LNCaP clone FGC (cell line): Measurements from ENCODE around the gene PRDM1.

Experiments used
- DNase-seq: peaks from one replicate; pipeline ENCODE4 v3.0.0-alpha.2; 2011; ENCODE audit warnings: low read depth
- H3K4me3 ChIP-seq: 2 replicates; pipeline ENCODE4 v1.5.1; 2011; ENCODE audit warnings: mild to moderate bottlenecking, low read depth, low read length, control low read depth
- CTCF ChIP-seq: IDR thresholded peaks from 2 replicates; pipeline ENCODE4 v1.5.1; 2012; ENCODE audit warnings: mild to moderate bottlenecking; ENCODE audit not compliant: control insufficient read depth, insufficient read depth; ENCODE audit errors: extremely low read depth

Gene PRDM1

GRCh38 chr6:106142876-106143431, 56.8 kb downstream of the PRDM1 start:
- no peak overlapping the region for H3K4me3 ChIP-seq
- DNase-seq = no peak
- no peak for TF ChIP-seq CTCF

- no peak for DNase-seq
- H3K4me3 ChIP-seq = no peak overlapping the region
- TF ChIP-seq CTCF = no peak
Measured at GRCh38 chr6:106143665-106144064, 57.5 kb downstream of the PRDM1 start.

- no peak overlapping the region for H3K4me3 ChIP-seq
- no peak for DNase-seq
- TF ChIP-seq CTCF = no peak
Measured at GRCh38 chr6:106145144-106145543, 59.0 kb downstream of the PRDM1 start.

- no peak overlapping the region for H3K4me3 ChIP-seq
- no peak for TF ChIP-seq CTCF
- DNase-seq = no peak
Measured at GRCh38 chr6:106145741-106146227, 59.6 kb downstream of the PRDM1 start.

- no peak for DNase-seq
- no peak for TF ChIP-seq CTCF
- no peak overlapping the region for H3K4me3 ChIP-seq
Measured at GRCh38 chr6:106146852-106147351, 60.8 kb downstream of the PRDM1 start.

- no peak overlapping the region for H3K4me3 ChIP-seq
- no peak for DNase-seq
- TF ChIP-seq CTCF = no peak
Measured at GRCh38 chr6:106147476-106147875, 61.3 kb downstream of the PRDM1 start.
